B cell (primary cell): ENCODE measurements around the gene TMEM33. TPM values are rescaled to one million over a fixed set of nuclear protein-coding genes. Genes with fewer than 3 reads are reported as not detected.

Experiments
- ATAC-seq: fragments of 200-7000 bp; cut with Tn5 transposase; one replicate; pipeline ENCODE4 v1.10.0; 2021; ENCODE audit warnings: low read depth, mild to moderate bottlenecking, moderate number of reproducible peaks, moderate library complexity
- CTCF ChIA-PET: fragments of 350-600 bp; sonication (Branson Sonifier 250); formaldehyde crosslinking; loops from one replicate; lab custom pipeline; 2021; ENCODE audit warnings: antibody characterized with exemption, inconsistent platforms; lab: Charles Lee
- POLR2A ChIA-PET: fragments of 350-600 bp; sonication (Branson Sonifier 250); formaldehyde crosslinking; loops from one replicate; lab custom pipeline; 2021; ENCODE audit warnings: antibody characterized with exemption; lab: Charles Lee
- DNase-seq: peaks from one replicate; pipeline ENCODE4 v3.0.0; 2013
- H2AFZ ChIP-seq: 2 replicates; pipeline ENCODE4 v1.6.1; 2012; ENCODE audit warnings: mild to moderate bottlenecking, low read depth, low read length; ENCODE audit not compliant: insufficient read depth, poor library complexity, severe bottlenecking
- H3K27ac ChIP-seq, 2 donors: 1 replicate in 1 of 2; 2 replicates in 1 of 2; pipeline ENCODE4 v1.5.1; 2012 to 2013; ENCODE audit warnings: low read length in 2 of 2, mild to moderate bottlenecking in 2 of 2, moderate library complexity in 1 of 2
- H3K27me3 ChIP-seq, 4 experiments: fragments of 200-600 bp in 1 of 4; sonication (generic) in 1 of 4; replicated peaks in 1 of 4; 1 replicate in 2 of 4; 2 replicates in 2 of 4; pipeline versions ENCODE4 v1.6.1 to v1.7.0; 2013 to 2016; ENCODE audit warnings: low read length in 3 of 4, mild to moderate bottlenecking in 2 of 4, mixed read lengths in 1 of 4, moderate library complexity in 1 of 4; ENCODE audit not compliant: insufficient read depth in 4 of 4, control insufficient read depth in 3 of 4; ENCODE audit errors: control extremely low read depth in 1 of 4
- H3K36me3 ChIP-seq, 2 experiments: replicated peaks in 1 of 2; 1 replicate in 1 of 2; 2 replicates in 1 of 2; pipeline versions ENCODE4 v1.6.1 to v1.7.1; 2013; ENCODE audit warnings: low read length in 1 of 2; ENCODE audit not compliant: insufficient read depth in 2 of 2, control insufficient read depth in 1 of 2; ENCODE audit errors: control extremely low read depth in 1 of 2, extremely low read depth in 1 of 2
- H3K4me1 ChIP-seq, 2 donors: fragments of 200-600 bp in 1 of 2; sonication (generic) in 1 of 2; 1 replicate in 1 of 2; 2 replicates in 1 of 2; pipeline versions ENCODE4 v1.5.1 to v1.6.1; 2013 to 2017; ENCODE audit warnings: low read length in 2 of 2; ENCODE audit not compliant: control insufficient read depth in 2 of 2, insufficient read depth in 2 of 2
- H3K4me2 ChIP-seq: replicated peaks from 2 replicates; pipeline ENCODE3; 2012; ENCODE audit warnings: mild to moderate bottlenecking, low read depth, low read length; ENCODE audit not compliant: poor library complexity, severe bottlenecking
- H3K4me3 ChIP-seq, 5 experiments: fragments of 200-600 bp in 1 of 5; sonication (generic) in 1 of 5; 1 replicate in 3 of 5; 2 replicates in 2 of 5; pipeline versions ENCODE4 v1.5.1 to v1.7.0; 2011 to 2016; ENCODE audit warnings: low read length in 4 of 5, mild to moderate bottlenecking in 4 of 5, low read depth in 2 of 5, control low read depth in 1 of 5, moderate library complexity in 1 of 5; ENCODE audit not compliant: insufficient read depth in 1 of 5; ENCODE audit errors: control extremely low read depth in 1 of 5, extremely low read depth in 1 of 5
- H3K79me2 ChIP-seq: fragments of 200-600 bp; sonication (generic); one replicate; pipeline ENCODE4 v1.6.0; 2016; ENCODE audit warnings: low read length; ENCODE audit not compliant: control insufficient read depth, insufficient read depth
- H3K9ac ChIP-seq: fragments of 200-600 bp; sonication (generic); 2 replicates; pipeline ENCODE4 v1.6.1; 2017; ENCODE audit warnings: mild to moderate bottlenecking, low read length, moderate library complexity
- H3K9me3 ChIP-seq, 3 donors: one replicate each; pipeline versions ENCODE4 v1.6.1 to v1.7.1; 2013; ENCODE audit warnings: low read length in 2 of 3; ENCODE audit not compliant: control insufficient read depth in 2 of 3, insufficient read depth in 1 of 3; ENCODE audit errors: control extremely low read depth in 1 of 3
- H4K20me1 ChIP-seq: 2 replicates; pipeline ENCODE4 v1.6.0; 2012; ENCODE audit warnings: mild to moderate bottlenecking, low read length; ENCODE audit not compliant: insufficient read depth, control insufficient read depth, poor library complexity, severe bottlenecking
- H3K27ac Mint-ChIP-seq: one replicate; pipeline ENCODE4 v1.8.0; 2021; ENCODE audit warnings: mixed read lengths
- H3K27me3 Mint-ChIP-seq: one replicate; pipeline ENCODE4 v1.8.0; 2021; ENCODE audit warnings: mixed read lengths
- H3K4me1 Mint-ChIP-seq: one replicate; pipeline ENCODE4 v1.8.0; 2021; ENCODE audit warnings: mixed read lengths
- H3K4me3 Mint-ChIP-seq: one replicate; pipeline ENCODE4 v1.8.0; 2021; ENCODE audit warnings: mixed read lengths
- H3K9me3 Mint-ChIP-seq: one replicate; pipeline ENCODE4 v1.8.0; 2022; ENCODE audit warnings: mixed read lengths; ENCODE audit not compliant: insufficient read depth
- EZH2 ChIP-seq: IDR thresholded peaks from 2 replicates; pipeline ENCODE4 v1.6.1; 2012; ENCODE audit warnings: borderline replicate concordance, low read depth, mild to moderate bottlenecking, moderate library complexity, low read length; ENCODE audit not compliant: insufficient read depth, poor library complexity, severe bottlenecking
- WGBS: methylation state at CpG from one replicate; pipeline ENCODE4 v1.1.5; 2013; ENCODE audit warnings: missing lambda C conversion rate; ENCODE audit not compliant: insufficient coverage; 5-methylcytosine and 5-hydroxymethylcytosine counted together
- intact Hi-C: fragments of 100-400 bp; cut with micrococcal nuclease; formaldehyde crosslinking; loops from one replicate; pipeline ENCODE4 v1.10.0; 2022
- polyA plus RNA-seq: library from polyadenylated mRNA; depleted of rRNA; stranded (reverse); fragments of >200 nt; gene quantifications from 2 replicates; pipeline ENCODE4 v1.2.3, GENCODE V29; 2012
- total RNA-seq, 2 donors: library from RNA; stranded (reverse); fragments of 120-200 nt in 1 of 2; gene quantifications; 1 replicate in 1 of 2; 2 replicates in 1 of 2; pipeline versions ENCODE4 v1.2.3 to v1.2.4, GENCODE V29; 2013 to 2022
- TF ChIP-seq, protein P1 (sequence below): fragments of 200-600 bp; IDR thresholded peaks from one replicate; pipeline ENCODE4 v1.8.0; 2022; ENCODE audit warnings: antibody characterized with exemption, mild to moderate bottlenecking

Gene TMEM33
- total and polyA plus RNA-seq, 2 donors (not counting 1 experiment from before 2014, with no cell fraction given) = 10.5 to 39.2 TPM

GRCh38 chr4:41976775-41977516 lies 41.7 kb downstream of the TMEM33 start:
- no peaks in the 10 kb centered on the region for H3K27me3 ChIP-seq
- H2AFZ ChIP-seq = no peak overlapping the region
- H3K4me2 ChIP-seq = no peak overlapping the region
- H3K9ac ChIP-seq = no peak overlapping the region
- H3K9me3 ChIP-seq = no peaks in the 10 kb centered on the region
- ATAC-seq = no peak
- H3K36me3 ChIP-seq = no peaks in the 10 kb centered on the region
- Mint-ChIP-seq H3K9me3 (no peaks in the 10 kb centered on the region), H3K4me1 (no peaks in the 10 kb centered on the region), H3K27me3 (peaks cover 4% of the 10 kb centered on the region), H3K27ac (no peak overlapping the region), H3K4me3 (no peak overlapping the region)
- no peak overlapping the region for H3K4me3 ChIP-seq
- no peaks in the 10 kb centered on the region for H3K4me1 ChIP-seq
- DNase-seq = no peak
- intact Hi-C loops = no loop called here
- POLR2A ChIA-PET = no interaction called here
- H3K27ac ChIP-seq = no peak overlapping the region
- TF ChIP-seq EZH2 = no peak
- TF ChIP-seq, protein P1, sequence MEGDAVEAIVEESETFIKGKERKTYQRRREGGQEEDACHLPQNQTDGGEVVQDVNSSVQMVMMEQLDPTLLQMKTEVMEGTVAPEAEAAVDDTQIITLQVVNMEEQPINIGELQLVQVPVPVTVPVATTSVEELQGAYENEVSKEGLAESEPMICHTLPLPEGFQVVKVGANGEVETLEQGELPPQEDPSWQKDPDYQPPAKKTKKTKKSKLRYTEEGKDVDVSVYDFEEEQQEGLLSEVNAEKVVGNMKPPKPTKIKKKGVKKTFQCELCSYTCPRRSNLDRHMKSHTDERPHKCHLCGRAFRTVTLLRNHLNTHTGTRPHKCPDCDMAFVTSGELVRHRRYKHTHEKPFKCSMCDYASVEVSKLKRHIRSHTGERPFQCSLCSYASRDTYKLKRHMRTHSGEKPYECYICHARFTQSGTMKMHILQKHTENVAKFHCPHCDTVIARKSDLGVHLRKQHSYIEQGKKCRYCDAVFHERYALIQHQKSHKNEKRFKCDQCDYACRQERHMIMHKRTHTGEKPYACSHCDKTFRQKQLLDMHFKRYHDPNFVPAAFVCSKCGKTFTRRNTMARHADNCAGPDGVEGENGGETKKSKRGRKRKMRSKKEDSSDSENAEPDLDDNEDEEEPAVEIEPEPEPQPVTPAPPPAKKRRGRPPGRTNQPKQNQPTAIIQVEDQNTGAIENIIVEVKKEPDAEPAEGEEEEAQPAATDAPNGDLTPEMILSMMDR = no peak
- H4K20me1 ChIP-seq = no peaks in the 10 kb centered on the region
- CTCF ChIA-PET = interaction anchor here (0.7 to 1.4 kb wide), 2 partner anchors 10 to 19 kb away, joined by 3 to 4 read pairs; no protein-coding TSS in a partner anchor
- no peaks in the 10 kb centered on the region for H3K79me2 ChIP-seq
- 80% methylated on average over 1 of the region's 1 CpG for WGBS

DNA sequence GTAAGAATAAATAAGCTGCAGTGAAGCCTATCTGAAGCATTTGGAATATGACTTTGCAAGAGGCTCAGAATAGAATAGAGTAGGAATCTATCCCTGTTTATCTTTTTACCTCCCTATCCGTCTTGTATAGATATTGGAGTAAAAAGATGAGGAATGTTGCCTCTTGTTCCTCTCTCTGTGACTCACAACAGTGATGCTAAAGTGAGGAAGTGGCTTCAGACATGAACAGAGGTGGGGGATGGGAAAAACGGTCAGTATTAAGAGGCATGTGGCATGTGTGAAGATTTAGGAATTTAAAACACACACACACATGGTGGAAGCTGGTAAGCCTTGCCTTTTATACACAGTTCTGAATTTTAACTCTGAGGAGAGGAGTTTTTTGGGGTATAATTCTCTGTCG lies 42.5 kb downstream of the TMEM33 start:
- Histone ChIP-seq H3K27ac (no peak overlapping the region), H3K4me3 (no peak overlapping the region), H3K9ac (no peak overlapping the region), H3K4me1 (no peaks in the 10 kb centered on the region), H3K36me3 (no peaks in the 10 kb centered on the region), H4K20me1 (no peaks in the 10 kb centered on the region), H3K4me2 (no peak overlapping the region), H3K79me2 (no peaks in the 10 kb centered on the region), H2AFZ (no peak overlapping the region), H3K9me3 (no peaks in the 10 kb centered on the region), H3K27me3 (no peaks in the 10 kb centered on the region)
- Mint-ChIP-seq H3K9me3 (no peaks in the 10 kb centered on the region), H3K27me3 (peaks cover 4% of the 10 kb centered on the region), H3K4me3 (no peak overlapping the region), H3K27ac (no peak overlapping the region), H3K4me1 (no peaks in the 10 kb centered on the region)
- DNase-seq (no peak), ATAC-seq (no peak)
- POLR2A ChIA-PET = no interaction called here
- intact Hi-C loops = no loop called here
- TF ChIP-seq EZH2 = no peak
- TF ChIP-seq, protein P1 = no peak
- CTCF ChIA-PET = interaction anchor here (0.7 to 1.4 kb wide), 2 partner anchors 9 to 20 kb away, joined by 3 to 4 read pairs; no protein-coding TSS in a partner anchor
- 100% methylated on average over 1 of the region's 3 CpGs for WGBS
